GM12878 (cell line): ENCODE data around the gene VCL. TPM values are rescaled to one million over a fixed set of nuclear protein-coding genes. Genes with fewer than 3 reads are reported as not detected.

Source experiments
- ATAC-seq: fragments of 200-7000 bp; cut with Tn5 transposase; 3 replicates; pipeline ENCODE4 v1.9.1; 2020; ENCODE audit warnings: mild to moderate bottlenecking, moderate library complexity
- BruUV-seq: library from RNA; stranded (reverse); fragments of 400-500 nt; replicated peaks from 2 replicates; lab custom pipeline; 2021; lab: Mats Ljungman, UMichigan
- CTCF ChIA-PET: fragments of 300-600 bp; sonication (Branson Sonifier 250); formaldehyde crosslinking; extraction: SDS; loops from one replicate; lab custom pipeline; 2021; ENCODE audit warnings: inconsistent platforms; lab: Yijun Ruan, JAX
- POLR2A ChIA-PET: fragments of 350-600 bp; formaldehyde crosslinking; extraction: SDS; loops from one replicate; lab custom pipeline; 2021; ENCODE audit warnings: inconsistent platforms; lab: Charles Lee
- RAD21 ChIA-PET: fragments of 300-600 bp; sonication (Branson Sonifier 250); formaldehyde crosslinking; loops from one replicate; lab custom pipeline; 2023; ENCODE audit warnings: antibody characterized with exemption; ENCODE audit not compliant: unreplicated experiment; lab: Charles Lee
- SMC1A ChIA-PET: fragments of 300-600 bp; sonication (Branson Sonifier 250); formaldehyde crosslinking; loops from one replicate; lab custom pipeline; 2023; ENCODE audit not compliant: unreplicated experiment, uncharacterized antibody; lab: Charles Lee
- DNase-seq: peaks from one replicate; pipeline ENCODE4 v3.0.0-alpha.2; 2011; ENCODE audit warnings: low read depth, low spot score
- FAIRE-seq: peaks from 3 replicates; lab custom pipeline; 2011; peaks lifted over from hg19 to GRCh38; lab: Jason Lieb, UNC
- H2AFZ ChIP-seq: 2 replicates; pipeline ENCODE4 v1.6.0; 2011; ENCODE audit warnings: low read depth, low read length, control low read depth; ENCODE audit not compliant: control insufficient read depth
- H3K27ac ChIP-seq: 2 replicates; pipeline ENCODE4 v1.5.1; 2011; ENCODE audit warnings: control low read depth; ENCODE audit not compliant: control insufficient read depth, insufficient read depth
- H3K27me3 ChIP-seq, 2 experiments: replicated peaks in 1 of 2; 2 replicates each; pipeline versions ENCODE4 v1.6.0 to v1.6.1; 2011; ENCODE audit warnings: low read length in 1 of 2; ENCODE audit not compliant: control insufficient read depth in 2 of 2, insufficient read depth in 2 of 2
- H3K36me3 ChIP-seq, 2 experiments: 2 replicates each; pipeline ENCODE4 v1.5.1; 2011; ENCODE audit warnings: low read length in 1 of 2; ENCODE audit not compliant: control insufficient read depth in 2 of 2, insufficient read depth in 2 of 2
- H3K4me1 ChIP-seq: 2 replicates; pipeline ENCODE4 v1.6.1; 2011; ENCODE audit warnings: mild to moderate bottlenecking, low read length, moderate library complexity, mixed read lengths; ENCODE audit not compliant: control insufficient read depth, insufficient read depth
- H3K4me2 ChIP-seq: 2 replicates; pipeline ENCODE4 v1.6.0; 2011; ENCODE audit warnings: control low read depth; ENCODE audit not compliant: control insufficient read depth, insufficient read depth
- H3K4me3 ChIP-seq: fragments of 200-600 bp; sonication (generic); 2 replicates; pipeline ENCODE4 v1.5.1; 2016
- H3K79me2 ChIP-seq: 2 replicates; pipeline ENCODE4 v1.6.0; 2011; ENCODE audit warnings: low read length; ENCODE audit not compliant: control insufficient read depth, insufficient read depth
- H3K9ac ChIP-seq: 2 replicates; pipeline ENCODE4 v1.8.0; 2011; ENCODE audit warnings: low read length, control low read depth, mixed read lengths; ENCODE audit not compliant: control insufficient read depth, insufficient read depth
- H3K9me3 ChIP-seq: replicated peaks from 3 replicates; pipeline ENCODE4 v1.5.1; 2011; ENCODE audit warnings: mild to moderate bottlenecking, low read length; ENCODE audit not compliant: control insufficient read depth, insufficient read depth
- H4K20me1 ChIP-seq: 2 replicates; pipeline ENCODE4 v1.6.0; 2011; ENCODE audit not compliant: control insufficient read depth, insufficient read depth
- CEBPZ ChIP-seq: fragments of 150-350 bp; IDR thresholded peaks from 2 replicates; pipeline ENCODE4 v1.6.1; 2016; ENCODE audit warnings: low read depth, low read length
- CTCF ChIP-seq, 3 experiments: IDR thresholded peaks in 2 of 3; conservative IDR thresholded peaks in 1 of 3; 2 replicates each; pipeline ENCODE4 v1.5.1; 2011; ENCODE audit warnings: low read depth in 3 of 3, low read length in 3 of 3, mild to moderate bottlenecking in 3 of 3, control low read depth in 2 of 3, moderate library complexity in 2 of 3, inconsistent platforms in 1 of 3, mixed read lengths in 1 of 3; ENCODE audit not compliant: control insufficient read depth in 2 of 3, insufficient read depth in 1 of 3; ENCODE audit errors: extremely low read depth in 1 of 3
- FOXM1 ChIP-seq: IDR thresholded peaks from 2 replicates; pipeline ENCODE4 v1.6.1; 2012; ENCODE audit warnings: low read depth, mild to moderate bottlenecking, inconsistent platforms, low read length, moderate library complexity
- JUND ChIP-seq: IDR thresholded peaks from 2 replicates; pipeline ENCODE4 v1.6.1; 2012; ENCODE audit warnings: low read depth, mild to moderate bottlenecking, low read length, improper control_type of control experiment, moderate library complexity
- MYC ChIP-seq: IDR thresholded peaks from 2 replicates; pipeline ENCODE4 v1.6.1; 2011; ENCODE audit warnings: mild to moderate bottlenecking, low read length, moderate library complexity, inconsistent platforms; ENCODE audit not compliant: insufficient read depth, insufficient replicate concordance, insufficient read length, severe bottlenecking
- PAX5 ChIP-seq: IDR thresholded peaks from 2 replicates; pipeline ENCODE4 v1.6.1; 2011; ENCODE audit warnings: low read depth, low read length, borderline replicate concordance
- RBBP5 ChIP-seq: fragments of 200-600 bp; sonication (generic); conservative IDR thresholded peaks from 2 replicates; pipeline ENCODE4 v1.6.1; 2016
- RELB ChIP-seq: fragments of 450-650 bp; IDR thresholded peaks from 2 replicates; pipeline ENCODE4 v1.6.1; 2017; ENCODE audit warnings: low read depth, mild to moderate bottlenecking, moderate library complexity
- YY1 ChIP-seq: IDR thresholded peaks from 2 replicates; pipeline ENCODE4 v1.6.1; 2011; ENCODE audit warnings: low read depth, mild to moderate bottlenecking, low read length
- ZBTB33 ChIP-seq: fragments of 450-650 bp; IDR thresholded peaks from 2 replicates; pipeline ENCODE4 v1.6.1; 2017; ENCODE audit warnings: mild to moderate bottlenecking
- WGBS: methylation state at CpG from one replicate; pipeline ENCODE4 v1.1.6; 2016; ENCODE audit warnings: low lambda C conversion rate; ENCODE audit not compliant: insufficient replicate concordance, insufficient coverage; ENCODE audit errors: missing lambda C conversion rate; 5-methylcytosine and 5-hydroxymethylcytosine counted together
- in situ Hi-C: fragments of 300-500 bp; cut with MboI; formaldehyde crosslinking; loops from 9 replicates; pipeline ENCODE4 v1.14.3; 2018; ENCODE audit warnings: mixed read lengths
- intact Hi-C: fragments of 100-400 bp; cut with micrococcal nuclease; formaldehyde crosslinking; loops from one replicate; pipeline ENCODE4 v1.14.2; 2022; ENCODE audit not compliant: unreplicated experiment
- polyA plus RNA-seq, 11 experiments: library from polyadenylated mRNA; depleted of rRNA in 4 of 11; unstranded in 6 of 11; stranded (reverse) in 5 of 11; fragments of >200 nt; fragmentation: Nextera tagmentation in 4 of 11; fragmentation: Illumina TruSeq in 1 of 11; extraction: Ambion mirVana in 4 of 11; extraction: Trizol in 1 of 11; gene quantifications; 1 replicate in 1 of 11; 2 replicates in 10 of 11; pipeline versions ENCODE4 v1.2.1 to v1.2.3, GENCODE V29; 2011 to 2016; ENCODE audit warnings: inconsistent platforms in 2 of 11, missing spikeins in 2 of 11, low read depth in 1 of 11
- total RNA-seq, 4 experiments: library from RNA; depleted of rRNA in 3 of 4; stranded (reverse); fragments of >200 nt in 3 of 4; fragmentation: Illumina TruSeq in 1 of 4; extraction: Trizol in 1 of 4; gene quantifications; 2 replicates each; pipeline versions ENCODE4 v1.2.1 to v1.2.3, GENCODE V29; 2013 to 2021

Gene VCL
- total and polyA plus RNA-seq, 10 of the 15 experiments (the other 5 are each of a cell fraction or from before 2014, with no cell fraction given): 6.7 to 54.6 (median 24.3) TPM

GRCh38 chr10:74048433-74048832 lies 50.5 kb downstream of the VCL start:
- intact Hi-C loops (no loop called here), in situ Hi-C loops (no loop called here)
- DNase-seq: no peak
- RAD21 ChIA-PET: interaction anchor here (0.6 to 1.2 kb wide), 2 partner anchors 109 to 164 kb away, joined by 3 read pairs; no protein-coding TSS in a partner anchor
- Histone ChIP-seq H3K36me3 (no peaks in the 10 kb centered on the region), H2AFZ (no peak overlapping the region), H3K9ac (no peak overlapping the region), H3K9me3 (no peaks in the 10 kb centered on the region), H3K4me3 (no peak overlapping the region), H3K4me2 (no peak overlapping the region), H3K27ac (no peak overlapping the region), H4K20me1 (no peaks in the 10 kb centered on the region), H3K27me3 (no peaks in the 10 kb centered on the region), H3K79me2 (no peaks in the 10 kb centered on the region), H3K4me1 (no peaks in the 10 kb centered on the region)
- no peak for ATAC-seq
- CTCF ChIA-PET: interaction anchor here (0.8 to 1.4 kb wide), 4 partner anchors 8 to 547 kb away, joined by 3 to 5 read pairs (median 3); no protein-coding TSS in a partner anchor
- POLR2A ChIA-PET: interaction anchor here (0.6 to 1.6 kb wide), 2 partner anchors 13 to 819 kb away, joined by 4 read pairs; no protein-coding TSS in a partner anchor
- no peak for FAIRE-seq
- 100% methylated on average over 2 of the region's 2 CpGs for WGBS
- BruUV-seq: no TSS peak
- SMC1A ChIA-PET: interaction anchor here (1.0 to 1.2 kb wide), 4 partner anchors 28 to 168 kb away, joined by 3 to 4 read pairs (median 4); no protein-coding TSS in a partner anchor
- TF ChIP-seq PAX5: no peak
- no peak for TF ChIP-seq YY1
- no peak for TF ChIP-seq ZBTB33
- TF ChIP-seq RBBP5: no peak
- TF ChIP-seq CEBPZ: no peak
- TF ChIP-seq CTCF (IDR thresholded peaks at IDR 0.05 in 2 of 3, conservative IDR thresholded peaks at IDR 0.05 in 1 of 3; ENCODE audit: control insufficient read depth in 2 of 3, extremely low read depth in 1 of 3, insufficient read depth in 1 of 3, low read depth in 3 of 3, low read length in 3 of 3): no peak
- no peak for TF ChIP-seq MYC
- no peak for TF ChIP-seq RELB
- TF ChIP-seq FOXM1: no peak
- no peak for TF ChIP-seq JUND
